ENCODE results near the gene SPATA9.

DNA sequence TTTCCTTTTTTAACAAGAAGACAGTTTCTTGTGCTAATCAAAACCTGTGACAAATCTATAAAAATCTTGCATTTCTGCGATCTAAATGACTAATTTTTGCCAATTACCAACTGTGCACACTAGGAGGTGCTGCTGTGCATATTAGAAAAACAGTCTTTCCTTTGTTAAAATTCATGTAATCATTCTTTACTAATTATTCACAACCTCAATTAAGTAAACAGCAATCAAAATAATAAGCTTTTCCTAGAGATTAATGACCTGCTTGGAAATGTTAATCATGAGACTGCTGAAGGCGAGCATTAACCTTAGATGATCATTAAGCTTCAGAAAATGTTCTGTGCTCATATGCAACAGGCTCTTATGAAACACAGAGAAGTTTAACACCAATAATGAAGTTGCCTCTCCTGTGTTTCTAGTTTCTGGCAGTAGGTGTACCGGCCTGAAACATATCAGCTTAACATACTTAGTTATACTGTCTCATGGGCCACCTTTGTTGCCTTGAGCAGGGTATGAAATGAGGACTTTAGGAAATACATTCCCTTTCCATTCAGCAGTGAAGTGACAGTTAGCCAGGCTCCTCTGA lies 18.5 kb downstream of the SPATA9 start:
- TF ChIP-seq ZNF70 (CRISPR knock-in tag; IDR thresholded peaks at IDR 0.05) (no peak), ARNTL (CRISPR knock-in tag; IDR thresholded peaks at IDR 0.05; ENCODE audit: borderline replicate concordance, low read depth) (no peak), ZNF8 (CRISPR knock-in tag; IDR thresholded peaks at IDR 0.05) (peak; percentile 90)
- TF ChIP-seq, protein P1, sequence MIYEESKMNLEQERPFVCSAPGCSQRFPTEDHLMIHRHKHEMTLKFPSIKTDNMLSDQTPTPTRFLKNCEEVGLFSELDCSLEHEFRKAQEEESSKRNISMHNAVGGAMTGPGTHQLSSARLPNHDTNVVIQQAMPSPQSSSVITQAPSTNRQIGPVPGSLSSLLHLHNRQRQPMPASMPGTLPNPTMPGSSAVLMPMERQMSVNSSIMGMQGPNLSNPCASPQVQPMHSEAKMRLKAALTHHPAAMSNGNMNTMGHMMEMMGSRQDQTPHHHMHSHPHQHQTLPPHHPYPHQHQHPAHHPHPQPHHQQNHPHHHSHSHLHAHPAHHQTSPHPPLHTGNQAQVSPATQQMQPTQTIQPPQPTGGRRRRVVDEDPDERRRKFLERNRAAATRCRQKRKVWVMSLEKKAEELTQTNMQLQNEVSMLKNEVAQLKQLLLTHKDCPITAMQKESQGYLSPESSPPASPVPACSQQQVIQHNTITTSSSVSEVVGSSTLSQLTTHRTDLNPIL (CRISPR knock-in tag; IDR thresholded peaks at IDR 0.05; ENCODE audit: low read depth): no peak

Data from SK-N-SH treated with all-trans-retinoic acid at 6 μM for 48 hours (cell line).